Endothelial cell of umbilical vein (primary cell): ENCODE results near the gene SULT1A3. TPM values are rescaled to one million over a fixed set of nuclear protein-coding genes. Genes with fewer than 3 reads are reported as not detected.

Source experiments
- BruUV-seq: library from RNA; stranded (reverse); fragments of 400-500 nt; replicated peaks from 2 replicates; lab custom pipeline; 2021; lab: Mats Ljungman, UMichigan
- CTCF ChIA-PET: fragments of 300-600, 350-600 bp; sonication (Branson Sonifier 250); formaldehyde crosslinking; loops from one replicate; lab custom pipeline; 2021; ENCODE audit warnings: antibody characterized with exemption, inconsistent platforms; lab: Charles Lee
- POLR2A ChIA-PET: fragments of 300-600, 350-600 bp; sonication (Branson Sonifier 250); formaldehyde crosslinking; loops from one replicate; lab custom pipeline; 2021; ENCODE audit warnings: antibody characterized with exemption, inconsistent platforms; lab: Charles Lee
- DNase-seq: peaks from one replicate; pipeline ENCODE4 v3.0.0-alpha.2; 2011; ENCODE audit warnings: low read depth, low spot score
- FAIRE-seq: peaks from 2 replicates; lab custom pipeline; 2011; peaks lifted over from hg19 to GRCh38; lab: Jason Lieb, UNC
- H2AFZ ChIP-seq: 2 replicates; pipeline ENCODE4 v1.6.0; 2012; ENCODE audit warnings: low read depth, low read length, control low read depth, inconsistent platforms
- H3K27ac ChIP-seq: 2 replicates; pipeline ENCODE4 v1.5.1; 2011; ENCODE audit warnings: low read depth, mild to moderate bottlenecking, control low read depth, low read length, moderate library complexity; ENCODE audit not compliant: insufficient read depth
- H3K27me3 ChIP-seq, 2 experiments: 2 replicates each; pipeline versions ENCODE4 v1.6.0 to v1.6.1; 2011; ENCODE audit warnings: low read length in 2 of 2, mixed read lengths in 1 of 2; ENCODE audit not compliant: control insufficient read depth in 2 of 2, insufficient read depth in 2 of 2
- H3K36me3 ChIP-seq, 2 experiments: 2 replicates in 1 of 2; 3 replicates in 1 of 2; pipeline ENCODE4 v1.5.1; 2011; ENCODE audit warnings: low read length in 2 of 2, mild to moderate bottlenecking in 1 of 2, moderate library complexity in 1 of 2; ENCODE audit not compliant: control insufficient read depth in 2 of 2, insufficient read depth in 2 of 2; ENCODE audit errors: extremely low read depth in 1 of 2
- H3K4me1 ChIP-seq: 3 replicates; pipeline ENCODE4 v1.5.1; 2011; ENCODE audit warnings: mild to moderate bottlenecking, low read length; ENCODE audit not compliant: control insufficient read depth, insufficient read depth; ENCODE audit errors: extremely low read depth
- H3K4me2 ChIP-seq: 2 replicates; pipeline ENCODE4 v1.6.1; 2011; ENCODE audit warnings: low read length, control low read depth, mixed read lengths; ENCODE audit not compliant: insufficient read depth
- H3K4me3 ChIP-seq, 3 experiments: fragments of 200-600 bp in 1 of 3; sonication (generic), shearing (Covaris generic) in 1 of 3; replicated peaks in 1 of 3; 2 replicates each; pipeline ENCODE4 v1.5.1; 2011 to 2016; ENCODE audit warnings: control low read depth in 3 of 3, low read length in 3 of 3, mild to moderate bottlenecking in 2 of 3, inconsistent platforms in 1 of 3, low read depth in 1 of 3, moderate library complexity in 1 of 3; ENCODE audit not compliant: insufficient read depth in 1 of 3
- H3K79me2 ChIP-seq: 2 replicates; pipeline ENCODE4 v1.6.0; 2012; ENCODE audit warnings: low read length, inconsistent platforms; ENCODE audit not compliant: control insufficient read depth, insufficient read depth
- H3K9ac ChIP-seq: replicated peaks from 2 replicates; pipeline ENCODE3; 2011; ENCODE audit warnings: low read length, control low read depth; ENCODE audit not compliant: insufficient read depth; ENCODE audit errors: extremely low read depth
- H3K9me1 ChIP-seq: replicated peaks from 3 replicates; pipeline ENCODE4 v1.6.0; 2011; ENCODE audit warnings: mild to moderate bottlenecking, low read length; ENCODE audit not compliant: control insufficient read depth, insufficient read depth; ENCODE audit errors: extremely low read depth
- H3K9me3 ChIP-seq: replicated peaks from 2 replicates; pipeline ENCODE4 v1.5.1; 2012; ENCODE audit warnings: low read length, inconsistent platforms; ENCODE audit not compliant: control insufficient read depth, insufficient read depth
- H4K20me1 ChIP-seq: replicated peaks from 2 replicates; pipeline ENCODE3; 2011; ENCODE audit warnings: mild to moderate bottlenecking, low read length; ENCODE audit not compliant: control insufficient read depth, insufficient read depth; ENCODE audit errors: extremely low read depth
- CTCF ChIP-seq, 2 donors: IDR thresholded peaks; 1 replicate in 1 of 2; 2 replicates in 1 of 2; pipeline ENCODE4 v1.5.1; 2011; ENCODE audit warnings: low read length in 2 of 2, mild to moderate bottlenecking in 2 of 2, moderate library complexity in 2 of 2, control low read depth in 1 of 2, inconsistent platforms in 1 of 2, low read depth in 1 of 2; ENCODE audit not compliant: insufficient read depth in 1 of 2; ENCODE audit errors: extremely low read depth in 1 of 2
- EZH2 ChIP-seq: IDR thresholded peaks from 2 replicates; pipeline ENCODE4 v1.6.1; 2012; ENCODE audit warnings: borderline replicate concordance, low read depth, mild to moderate bottlenecking, moderate library complexity, low read length, inconsistent platforms; ENCODE audit not compliant: severe bottlenecking
- FOS ChIP-seq: IDR thresholded peaks from 2 replicates; pipeline ENCODE4 v1.6.1; 2011; ENCODE audit warnings: mild to moderate bottlenecking, low read length, moderate library complexity, borderline replicate concordance; ENCODE audit not compliant: insufficient read depth
- GATA2 ChIP-seq: IDR thresholded peaks from 2 replicates; pipeline ENCODE4 v1.7.0; 2011; ENCODE audit warnings: low read depth, mild to moderate bottlenecking, moderate library complexity, mixed read lengths, low read length; ENCODE audit not compliant: insufficient read length, insufficient read depth
- JUN ChIP-seq: IDR thresholded peaks from 2 replicates; pipeline ENCODE4 v1.6.1; 2011; ENCODE audit warnings: borderline replicate concordance, low read depth; ENCODE audit not compliant: insufficient read length, insufficient read depth
- MAX ChIP-seq: IDR thresholded peaks from 2 replicates; pipeline ENCODE4 v1.6.1; 2011; ENCODE audit not compliant: insufficient read depth, insufficient read length
- MYC ChIP-seq: IDR thresholded peaks from one replicate; pipeline ENCODE4 v1.6.1; 2011; ENCODE audit warnings: mild to moderate bottlenecking, low read depth, low read length
- POLR2A ChIP-seq: IDR thresholded peaks from 2 replicates; pipeline ENCODE4 v1.6.1; 2012; ENCODE audit warnings: low read depth, mild to moderate bottlenecking, control low read depth, low read length
- POLR2AphosphoS5 ChIP-seq: IDR thresholded peaks from 2 replicates; pipeline ENCODE4 v1.6.1; 2012; ENCODE audit warnings: low read depth, mild to moderate bottlenecking, control low read depth, low read length, moderate library complexity; ENCODE audit not compliant: insufficient read depth
- dilution Hi-C: fragments of 300-500 bp; cut with MboI; formaldehyde crosslinking; loops from one replicate; pipeline ENCODE4 v1.15.0; 2019; ENCODE audit warnings: low sequenced_read_pairs; ENCODE audit not compliant: extremely low pct_ligation_motif_present
- intact Hi-C: fragments of 100-400 bp; cut with micrococcal nuclease; formaldehyde crosslinking; loops from one replicate; pipeline ENCODE4 v1.10.0; 2022
- polyA plus RNA-seq, 4 experiments: library from polyadenylated mRNA; depleted of rRNA in 3 of 4; stranded (reverse) in 3 of 4; unstranded in 1 of 4; fragments of >200 nt; gene quantifications; 2 replicates each; pipeline versions ENCODE4 v1.2.1 to v1.2.3, GENCODE V29; 2011 to 2012; ENCODE audit warnings: missing spikeins in 1 of 4
- total RNA-seq: library from RNA; stranded (reverse); gene quantifications from 2 replicates; pipeline ENCODE4 v1.2.3, GENCODE V29; 2021

Gene SULT1A3
- total and polyA plus RNA-seq, 2 donors (not counting 3 experiments of a cell fraction or from before 2014, with no cell fraction given) = 5.1 to 12.2 TPM

- Histone ChIP-seq H2AFZ (no peak overlapping the region), H4K20me1 (no peaks in the 10 kb centered on the region), H3K9me3 (no peaks in the 10 kb centered on the region), H3K79me2 (no peaks in the 10 kb centered on the region), H3K36me3 (no peaks in the 10 kb centered on the region), H3K9me1 (no peaks in the 10 kb centered on the region), H3K9ac (no peak overlapping the region), H3K4me2 (no peak overlapping the region), H3K27ac (no peak overlapping the region), H3K4me3 (no peak overlapping the region), H3K27me3 (no peaks in the 10 kb centered on the region), H3K4me1 (no peaks in the 10 kb centered on the region)
- FAIRE-seq (no peak), DNase-seq (no peak)
- POLR2A ChIA-PET = no interaction called here
- no peak for TF ChIP-seq POLR2AphosphoS5
- TF ChIP-seq MAX = no peak
- TF ChIP-seq JUN = no peak
- no peak for TF ChIP-seq POLR2A
- TF ChIP-seq GATA2 = no peak
- TF ChIP-seq EZH2 = no peak
- BruUV-seq = no TSS peak
- CTCF ChIA-PET = interaction anchor here (0.6 to 1.7 kb wide), 2 partner anchors 24 to 45 kb away, joined by 3 to 4 read pairs; no protein-coding TSS in a partner anchor
- dilution Hi-C loops = no loop called here
- intact Hi-C loops = no loop called here
These were observed 41.8 kb upstream of the SULT1A3 start for GRCh38 chr16:30157214-30157613.

GRCh38 chr16:30163538-30163937 lies 35.5 kb upstream of the SULT1A3 start:
- ChIA-PET POLR2A (no interaction called here), CTCF (no interaction called here)
- DNase-seq = no peak
- BruUV-seq = no TSS peak
- Histone ChIP-seq H2AFZ (no peak overlapping the region), H3K4me1 (no peaks in the 10 kb centered on the region), H3K9ac (no peak overlapping the region), H3K36me3 (no peaks in the 10 kb centered on the region), H3K9me1 (no peaks in the 10 kb centered on the region), H3K79me2 (no peaks in the 10 kb centered on the region), H3K4me3 (no peak overlapping the region), H4K20me1 (no peaks in the 10 kb centered on the region), H3K4me2 (no peak overlapping the region), H3K27me3 (no peaks in the 10 kb centered on the region), H3K9me3 (no peaks in the 10 kb centered on the region), H3K27ac (no peak overlapping the region)
- intact Hi-C loops (no loop called here), dilution Hi-C loops (no loop called here)
- no peak for TF ChIP-seq GATA2
- no peak for TF ChIP-seq EZH2
- no peak for TF ChIP-seq FOS
- TF ChIP-seq JUN = no peak
- TF ChIP-seq POLR2AphosphoS5 = no peak
- no peak for TF ChIP-seq CTCF (IDR thresholded peaks at IDR 0.05; ENCODE audit: extremely low read depth in 1 of 2, insufficient read depth in 1 of 2, low read depth in 1 of 2, low read length in 2 of 2)
- TF ChIP-seq POLR2A = no peak
- no peak for TF ChIP-seq MYC
- TF ChIP-seq MAX = no peak
- FAIRE-seq = no peak
